ENCODE data around the gene PLCL1. TPM values are rescaled to one million over a fixed set of nuclear protein-coding genes. Genes with fewer than 3 reads are reported as not detected.

Gene PLCL1
- total and polyA plus RNA-seq, 2 donors (not counting 3 experiments of a cell fraction or from before 2014, with no cell fraction given) = 0.79 to 3.4 TPM

- no TSS peak for BruUV-seq (replicated peaks)
- Histone ChIP-seq H3K27me3 (ENCODE audit: control insufficient read depth in 2 of 2, insufficient read depth in 2 of 2, low read length in 2 of 2) (no peaks in the 10 kb centered on the region), H3K9me3 (replicated peaks; ENCODE audit: control insufficient read depth, insufficient read depth, low read length) (no peaks in the 10 kb centered on the region), H4K20me1 (replicated peaks; ENCODE audit: control insufficient read depth, extremely low read depth, insufficient read depth, low read length) (no peaks in the 10 kb centered on the region), H3K79me2 (ENCODE audit: control insufficient read depth, insufficient read depth, low read length) (no peaks in the 10 kb centered on the region), H2AFZ (ENCODE audit: low read depth, low read length) (no peak overlapping the region), H3K9ac (replicated peaks; ENCODE audit: extremely low read depth, insufficient read depth, low read length) (no peak overlapping the region), H3K9me1 (replicated peaks; ENCODE audit: control insufficient read depth, extremely low read depth, insufficient read depth, low read length) (no peaks in the 10 kb centered on the region), H3K27ac (ENCODE audit: insufficient read depth, low read depth, low read length) (no peak overlapping the region), H3K4me2 (ENCODE audit: insufficient read depth, low read length) (peak overlapping the region; percentile 22), H3K4me1 (ENCODE audit: control insufficient read depth, extremely low read depth, insufficient read depth, low read length) (no peaks in the 10 kb centered on the region), H3K4me3 (replicated peaks in 1 of 3; ENCODE audit: insufficient read depth in 1 of 3, low read depth in 1 of 3, low read length in 3 of 3) (no peak overlapping the region), H3K36me3 (ENCODE audit: control insufficient read depth in 2 of 2, extremely low read depth in 1 of 2, insufficient read depth in 2 of 2, low read length in 2 of 2) (no peaks in the 10 kb centered on the region)
- ChIA-PET POLR2A (no interaction called here), CTCF (interaction anchor here (0.9 to 2.0 kb wide), 10 partner anchors 10 to 289 kb away, joined by 3 to 8 read pairs (median 4); no protein-coding TSS in a partner anchor)
- dilution Hi-C loops (cut with MboI; ENCODE audit: extremely low pct_ligation_motif_present, low sequenced_read_pairs) = no loop called here
- no peak for TF ChIP-seq GATA2 (IDR thresholded peaks at IDR 0.05; ENCODE audit: insufficient read depth, insufficient read length, low read depth, low read length)
- TF ChIP-seq POLR2AphosphoS5 (IDR thresholded peaks at IDR 0.05; ENCODE audit: insufficient read depth, low read depth, low read length) = no peak
- TF ChIP-seq EZH2 (IDR thresholded peaks at IDR 0.05; ENCODE audit: borderline replicate concordance, low read depth, low read length, severe bottlenecking) = no peak
- intact Hi-C loops (cut with micrococcal nuclease) = no loop called here
- DNase-seq (ENCODE audit: low read depth, low spot score) = no peak
- no peak for FAIRE-seq
Observed at GRCh38 chr2:197838579-197838978, 34.2 kb downstream of the PLCL1 start.

GRCh38 chr2:197839327-197839726, 34.9 kb downstream of the PLCL1 start:
- dilution Hi-C loops (cut with MboI; ENCODE audit: extremely low pct_ligation_motif_present, low sequenced_read_pairs) (no loop called here), intact Hi-C loops (cut with micrococcal nuclease) (no loop called here)
- H3K4me3 ChIP-seq (replicated peaks in 1 of 3; ENCODE audit: insufficient read depth in 1 of 3, low read depth in 1 of 3, low read length in 3 of 3) = no peak overlapping the region
- CTCF ChIA-PET = interaction anchor here (1.3 to 1.4 kb wide), 2 partner anchors 9 to 10 kb away, joined by 3 to 4 read pairs; no protein-coding TSS in a partner anchor
- no peak overlapping the region for H3K27ac ChIP-seq (ENCODE audit: insufficient read depth, low read depth, low read length)
- no peaks in the 10 kb centered on the region for H3K27me3 ChIP-seq (ENCODE audit: control insufficient read depth in 2 of 2, insufficient read depth in 2 of 2, low read length in 2 of 2)
- H3K79me2 ChIP-seq (ENCODE audit: control insufficient read depth, insufficient read depth, low read length) = no peaks in the 10 kb centered on the region
- no peaks in the 10 kb centered on the region for H3K9me1 ChIP-seq (replicated peaks; ENCODE audit: control insufficient read depth, extremely low read depth, insufficient read depth, low read length)
- BruUV-seq (replicated peaks) = no TSS peak
- no peaks in the 10 kb centered on the region for H4K20me1 ChIP-seq (replicated peaks; ENCODE audit: control insufficient read depth, extremely low read depth, insufficient read depth, low read length)
- H3K9ac ChIP-seq (replicated peaks; ENCODE audit: extremely low read depth, insufficient read depth, low read length) = no peak overlapping the region
- POLR2A ChIA-PET = no interaction called here
- no peaks in the 10 kb centered on the region for H3K4me1 ChIP-seq (ENCODE audit: control insufficient read depth, extremely low read depth, insufficient read depth, low read length)
- no peaks in the 10 kb centered on the region for H3K9me3 ChIP-seq (replicated peaks; ENCODE audit: control insufficient read depth, insufficient read depth, low read length)
- TF ChIP-seq MAX (IDR thresholded peaks at IDR 0.05; ENCODE audit: insufficient read depth, insufficient read length) (no peak), POLR2AphosphoS5 (IDR thresholded peaks at IDR 0.05; ENCODE audit: insufficient read depth, low read depth, low read length) (no peak), POLR2A (IDR thresholded peaks at IDR 0.05; ENCODE audit: low read depth, low read length) (no peak), JUN (IDR thresholded peaks at IDR 0.05; ENCODE audit: borderline replicate concordance, insufficient read depth, insufficient read length, low read depth) (no peak), EZH2 (IDR thresholded peaks at IDR 0.05; ENCODE audit: borderline replicate concordance, low read depth, low read length, severe bottlenecking) (no peak), GATA2 (IDR thresholded peaks at IDR 0.05; ENCODE audit: insufficient read depth, insufficient read length, low read depth, low read length) (no peak), FOS (IDR thresholded peaks at IDR 0.05; ENCODE audit: borderline replicate concordance, insufficient read depth, low read length) (no peak), MYC (IDR thresholded peaks at IDR 0.05; ENCODE audit: low read depth, low read length) (no peak)
- TF ChIP-seq, protein P1, sequence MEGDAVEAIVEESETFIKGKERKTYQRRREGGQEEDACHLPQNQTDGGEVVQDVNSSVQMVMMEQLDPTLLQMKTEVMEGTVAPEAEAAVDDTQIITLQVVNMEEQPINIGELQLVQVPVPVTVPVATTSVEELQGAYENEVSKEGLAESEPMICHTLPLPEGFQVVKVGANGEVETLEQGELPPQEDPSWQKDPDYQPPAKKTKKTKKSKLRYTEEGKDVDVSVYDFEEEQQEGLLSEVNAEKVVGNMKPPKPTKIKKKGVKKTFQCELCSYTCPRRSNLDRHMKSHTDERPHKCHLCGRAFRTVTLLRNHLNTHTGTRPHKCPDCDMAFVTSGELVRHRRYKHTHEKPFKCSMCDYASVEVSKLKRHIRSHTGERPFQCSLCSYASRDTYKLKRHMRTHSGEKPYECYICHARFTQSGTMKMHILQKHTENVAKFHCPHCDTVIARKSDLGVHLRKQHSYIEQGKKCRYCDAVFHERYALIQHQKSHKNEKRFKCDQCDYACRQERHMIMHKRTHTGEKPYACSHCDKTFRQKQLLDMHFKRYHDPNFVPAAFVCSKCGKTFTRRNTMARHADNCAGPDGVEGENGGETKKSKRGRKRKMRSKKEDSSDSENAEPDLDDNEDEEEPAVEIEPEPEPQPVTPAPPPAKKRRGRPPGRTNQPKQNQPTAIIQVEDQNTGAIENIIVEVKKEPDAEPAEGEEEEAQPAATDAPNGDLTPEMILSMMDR (IDR thresholded peaks at IDR 0.05; ENCODE audit: extremely low read depth in 1 of 2, insufficient read depth in 1 of 2, low read depth in 1 of 2, low read length in 2 of 2) = no peak
- no peak overlapping the region for H3K4me2 ChIP-seq (ENCODE audit: insufficient read depth, low read length)
- no peak overlapping the region for H2AFZ ChIP-seq (ENCODE audit: low read depth, low read length)
- FAIRE-seq (no peak), DNase-seq (ENCODE audit: low read depth, low spot score) (no peak)
- H3K36me3 ChIP-seq (ENCODE audit: control insufficient read depth in 2 of 2, extremely low read depth in 1 of 2, insufficient read depth in 2 of 2, low read length in 2 of 2) = no peaks in the 10 kb centered on the region
